SU-DHL-6 (cell line): Measurements from ENCODE around the gene EDNRB.

Source experiments
- H2AFZ ChIP-seq: fragments of 200-600 bp; sonication (generic); 2 replicates; pipeline ENCODE4 v1.6.1; 2014; ENCODE audit warnings: low read depth, mild to moderate bottlenecking, moderate library complexity, mixed read lengths, antibody characterized with exemption, low read length; ENCODE audit not compliant: severe bottlenecking
- H3F3A ChIP-seq: fragments of 200-600 bp; shearing (Covaris generic); 2 replicates; pipeline ENCODE4 v1.6.0; 2016; ENCODE audit warnings: antibody characterized with exemption, mild to moderate bottlenecking; ENCODE audit not compliant: insufficient read depth
- H3K27ac ChIP-seq: fragments of 200-600 bp; sonication (generic); 2 replicates; pipeline ENCODE4 v1.5.1; 2016; ENCODE audit warnings: low read depth, mild to moderate bottlenecking, low read length, moderate library complexity, mixed read lengths
- H3K27me3 ChIP-seq: fragments of 200-600 bp; sonication (generic), shearing (Covaris generic); 2 replicates; pipeline ENCODE4 v1.6.0; 2014; ENCODE audit warnings: mild to moderate bottlenecking, low read length
- H3K36me3 ChIP-seq: fragments of 200-600 bp; sonication (generic); 2 replicates; pipeline ENCODE4 v1.6.1; 2014; ENCODE audit warnings: mild to moderate bottlenecking, low read length, mixed read lengths
- H3K4me2 ChIP-seq: fragments of 300-600, 200-600 bp; shearing (Covaris generic), sonication (generic); 2 replicates; pipeline ENCODE4 v1.6.0; 2014; ENCODE audit warnings: low read length, low read depth, mild to moderate bottlenecking; ENCODE audit not compliant: poor library complexity, severe bottlenecking
- H3K4me3 ChIP-seq: fragments of 200-600 bp; sonication (generic); 2 replicates; pipeline ENCODE4 v1.5.1; 2014; ENCODE audit warnings: antibody characterized with exemption, low read length, mild to moderate bottlenecking, mixed read lengths; ENCODE audit not compliant: insufficient read depth, poor library complexity, severe bottlenecking
- H3K79me2 ChIP-seq: fragments of 200-600 bp; sonication (generic); 2 replicates; pipeline ENCODE4 v1.6.1; 2014; ENCODE audit warnings: mild to moderate bottlenecking, low read length, moderate library complexity; ENCODE audit not compliant: insufficient read depth
- H3K9ac ChIP-seq: fragments of 200-600 bp; sonication (generic); 2 replicates; pipeline ENCODE4 v1.7.0; 2014; ENCODE audit warnings: mild to moderate bottlenecking, low read length
- H3K9me2 ChIP-seq: fragments of 200-600 bp; sonication (generic); replicated peaks from 2 replicates; pipeline ENCODE4 v1.6.1; 2014; ENCODE audit warnings: low read length; ENCODE audit not compliant: insufficient read depth
- H3K9me3 ChIP-seq: fragments of 200-600 bp; sonication (generic); 2 replicates; pipeline ENCODE4 v1.6.1; 2014; ENCODE audit warnings: low read length, mixed read lengths; ENCODE audit not compliant: insufficient read depth
- H4K20me1 ChIP-seq: fragments of 200-600 bp; sonication (generic); 2 replicates; pipeline ENCODE4 v1.6.1; 2014; ENCODE audit warnings: low read depth, mild to moderate bottlenecking, antibody characterized with exemption, low read length, moderate library complexity, mixed read lengths
- EZH2phosphoT487 ChIP-seq: fragments of 200-600 bp; sonication (generic), shearing (Covaris generic); conservative IDR thresholded peaks from 2 replicates; pipeline ENCODE4 v1.6.1; 2018; ENCODE audit warnings: mild to moderate bottlenecking, antibody characterized with exemption, low read length, moderate library complexity, mixed read lengths
- TF ChIP-seq, protein P1 (sequence below): fragments of 200-600 bp; sonication (generic); IDR thresholded peaks from one replicate; pipeline ENCODE4 v1.5.1; 2017; ENCODE audit warnings: antibody characterized with exemption, mild to moderate bottlenecking, low read length, moderate library complexity; ENCODE audit not compliant: insufficient read depth, poor library complexity, severe bottlenecking

EDNRB gene

DNA sequence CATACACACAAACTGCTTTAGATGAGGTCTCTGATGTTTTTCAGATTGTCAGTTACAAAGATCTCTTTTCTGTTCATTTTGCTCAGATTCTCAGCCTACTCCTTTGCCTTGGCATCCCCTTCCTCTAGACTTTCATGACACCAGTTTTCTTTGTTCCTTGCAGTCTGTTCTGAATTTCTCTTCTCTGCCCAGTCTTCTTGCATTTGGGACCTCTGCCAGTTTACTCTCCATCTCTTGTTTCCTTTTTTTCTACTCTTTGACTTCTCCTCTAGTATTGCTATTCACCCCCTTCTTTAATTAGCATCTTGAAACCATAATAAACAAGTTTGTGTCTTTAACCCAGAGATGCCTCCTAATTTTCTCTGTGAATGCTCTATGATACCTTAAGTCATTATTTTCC, 26.1 kb downstream of the EDNRB start:
- Histone ChIP-seq H3K27me3 (no peaks in the 10 kb centered on the region), H3K27ac (no peak overlapping the region), H3K79me2 (no peaks in the 10 kb centered on the region), H3K9me2 (no peaks in the 10 kb centered on the region), H2AFZ (no peak overlapping the region), H3K4me3 (no peak overlapping the region), H3K4me2 (no peak overlapping the region), H3F3A (no peaks in the 10 kb centered on the region), H3K9ac (no peak overlapping the region), H4K20me1 (no peaks in the 10 kb centered on the region), H3K9me3 (no peaks in the 10 kb centered on the region), H3K36me3 (no peaks in the 10 kb centered on the region)
- no peak for TF ChIP-seq EZH2phosphoT487
- TF ChIP-seq, protein P1, sequence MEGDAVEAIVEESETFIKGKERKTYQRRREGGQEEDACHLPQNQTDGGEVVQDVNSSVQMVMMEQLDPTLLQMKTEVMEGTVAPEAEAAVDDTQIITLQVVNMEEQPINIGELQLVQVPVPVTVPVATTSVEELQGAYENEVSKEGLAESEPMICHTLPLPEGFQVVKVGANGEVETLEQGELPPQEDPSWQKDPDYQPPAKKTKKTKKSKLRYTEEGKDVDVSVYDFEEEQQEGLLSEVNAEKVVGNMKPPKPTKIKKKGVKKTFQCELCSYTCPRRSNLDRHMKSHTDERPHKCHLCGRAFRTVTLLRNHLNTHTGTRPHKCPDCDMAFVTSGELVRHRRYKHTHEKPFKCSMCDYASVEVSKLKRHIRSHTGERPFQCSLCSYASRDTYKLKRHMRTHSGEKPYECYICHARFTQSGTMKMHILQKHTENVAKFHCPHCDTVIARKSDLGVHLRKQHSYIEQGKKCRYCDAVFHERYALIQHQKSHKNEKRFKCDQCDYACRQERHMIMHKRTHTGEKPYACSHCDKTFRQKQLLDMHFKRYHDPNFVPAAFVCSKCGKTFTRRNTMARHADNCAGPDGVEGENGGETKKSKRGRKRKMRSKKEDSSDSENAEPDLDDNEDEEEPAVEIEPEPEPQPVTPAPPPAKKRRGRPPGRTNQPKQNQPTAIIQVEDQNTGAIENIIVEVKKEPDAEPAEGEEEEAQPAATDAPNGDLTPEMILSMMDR: no peak

DNA sequence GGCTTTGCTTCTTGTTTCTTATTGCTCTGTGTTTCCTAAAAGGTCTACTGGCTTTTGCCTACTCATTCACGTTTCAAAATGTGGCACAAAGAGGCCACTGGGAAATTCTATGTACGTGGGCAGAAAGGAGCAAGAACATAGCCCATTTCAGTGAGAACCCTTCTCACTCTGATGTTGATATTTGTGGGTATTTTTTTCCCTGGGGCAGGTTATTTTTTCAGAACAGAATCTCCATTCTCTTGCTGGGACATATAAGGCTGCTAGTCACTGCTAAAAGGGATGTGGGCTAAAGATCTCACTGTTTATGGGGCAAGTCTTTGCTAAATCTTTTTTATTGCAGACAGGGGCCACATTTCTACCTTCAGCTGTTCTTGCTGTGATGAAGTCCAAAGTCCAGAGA, 27.1 kb downstream of the EDNRB start:
- H3F3A ChIP-seq: no peaks in the 10 kb centered on the region
- H3K79me2 ChIP-seq: no peaks in the 10 kb centered on the region
- H3K36me3 ChIP-seq: no peaks in the 10 kb centered on the region
- H3K9me2 ChIP-seq: no peaks in the 10 kb centered on the region
- no peaks in the 10 kb centered on the region for H4K20me1 ChIP-seq
- no peaks in the 10 kb centered on the region for H3K27me3 ChIP-seq
- H3K4me3 ChIP-seq: no peak overlapping the region
- no peak overlapping the region for H3K4me2 ChIP-seq
- TF ChIP-seq, protein P1: no peak
- H2AFZ ChIP-seq: no peak overlapping the region
- H3K27ac ChIP-seq: no peak overlapping the region
- H3K9me3 ChIP-seq: no peaks in the 10 kb centered on the region
- H3K9ac ChIP-seq: no peak overlapping the region

DNA sequence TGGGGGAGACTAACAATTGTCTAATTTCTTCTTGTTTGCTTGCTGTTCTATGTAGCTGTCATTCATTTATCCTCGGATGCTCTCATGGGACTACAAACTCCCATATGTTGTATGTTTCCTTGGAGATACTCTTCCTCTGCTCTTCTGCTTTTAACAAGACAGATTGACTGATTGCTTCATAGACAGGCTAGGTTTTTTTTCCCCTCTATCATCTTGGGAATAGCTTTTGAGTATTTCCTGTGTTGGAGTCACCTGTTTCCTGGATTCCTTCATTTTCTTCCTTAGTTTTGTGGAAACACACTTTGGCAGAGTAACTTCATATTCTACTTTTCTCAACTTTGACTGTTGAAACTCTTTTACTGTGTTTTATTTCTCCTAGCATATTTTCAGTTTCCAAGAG, 27.6 kb downstream of the EDNRB start:
- Histone ChIP-seq H3K27me3 (no peaks in the 10 kb centered on the region), H2AFZ (no peak overlapping the region), H3K4me3 (no peak overlapping the region), H3F3A (no peaks in the 10 kb centered on the region), H3K9me2 (no peaks in the 10 kb centered on the region), H3K27ac (no peak overlapping the region), H3K36me3 (no peaks in the 10 kb centered on the region), H3K9ac (no peak overlapping the region), H3K4me2 (no peak overlapping the region), H3K9me3 (no peaks in the 10 kb centered on the region), H3K79me2 (no peaks in the 10 kb centered on the region), H4K20me1 (no peaks in the 10 kb centered on the region)
- TF ChIP-seq EZH2phosphoT487: no peak
- TF ChIP-seq, protein P1: no peak

DNA sequence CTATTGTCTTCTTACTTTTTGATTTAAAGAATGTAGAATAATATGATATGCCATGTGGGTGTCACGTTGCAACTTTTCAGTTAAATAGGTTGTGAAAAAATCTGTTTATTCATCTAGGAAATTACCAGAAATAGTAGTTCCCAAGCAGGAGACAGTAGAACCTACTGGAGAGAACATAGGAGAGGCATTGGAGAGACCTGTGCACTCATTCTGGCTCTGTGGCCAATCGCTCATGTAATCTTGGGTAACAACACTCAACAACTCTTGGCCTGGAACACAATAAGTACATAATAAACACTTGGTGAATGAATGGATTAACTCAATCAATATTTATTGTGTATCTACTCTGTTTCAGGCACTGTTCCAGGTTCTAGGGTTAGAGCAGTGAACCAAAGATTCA, 35.3 kb downstream of the EDNRB start:
- Histone ChIP-seq H3K36me3 (no peaks in the 10 kb centered on the region), H3K9me3 (no peaks in the 10 kb centered on the region), H3K79me2 (no peaks in the 10 kb centered on the region), H3F3A (no peaks in the 10 kb centered on the region), H2AFZ (no peak overlapping the region), H4K20me1 (no peaks in the 10 kb centered on the region), H3K27me3 (no peaks in the 10 kb centered on the region), H3K4me2 (no peak overlapping the region), H3K27ac (no peak overlapping the region), H3K9ac (no peak overlapping the region), H3K4me3 (no peak overlapping the region), H3K9me2 (no peaks in the 10 kb centered on the region)
- TF ChIP-seq, protein P1: no peak
- no peak for TF ChIP-seq EZH2phosphoT487
